ENCODE data around the gene HTT-AS. TPM values are rescaled to one million over a fixed set of nuclear protein-coding genes. Genes with fewer than 3 reads are reported as not detected.
A peak's percentile ranks its signal among the peaks of the same experiment; 100 is the strongest.

HTT-AS gene
- total RNA-seq, 1 experiment from 2014 or later = not detected

DNA sequence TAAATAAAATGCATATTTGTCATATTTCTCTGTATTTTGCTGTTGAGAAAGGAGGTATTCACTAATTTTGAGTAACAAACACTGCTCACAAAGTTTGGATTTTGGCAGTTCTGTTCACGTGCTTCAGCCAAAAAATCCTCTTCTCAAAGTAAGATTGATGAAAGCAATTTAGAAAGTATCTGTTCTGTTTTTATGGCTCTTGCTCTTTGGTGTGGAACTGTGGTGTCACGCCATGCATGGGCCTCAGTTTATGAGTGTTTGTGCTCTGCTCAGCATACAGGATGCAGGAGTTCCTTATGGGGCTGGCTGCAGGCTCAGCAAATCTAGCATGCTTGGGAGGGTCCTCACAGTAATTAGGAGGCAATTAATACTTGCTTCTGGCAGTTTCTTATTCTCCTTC, 3.5 kb upstream of the HTT-AS start:
- BruUV-seq (replicated peaks) = no TSS peak
- ChIA-PET CTCF (no interaction called here), POLR2A (no interaction called here)
- no peaks in the 10 kb centered on the region for H3K9me3 ChIP-seq
- TF ChIP-seq, protein P1, sequence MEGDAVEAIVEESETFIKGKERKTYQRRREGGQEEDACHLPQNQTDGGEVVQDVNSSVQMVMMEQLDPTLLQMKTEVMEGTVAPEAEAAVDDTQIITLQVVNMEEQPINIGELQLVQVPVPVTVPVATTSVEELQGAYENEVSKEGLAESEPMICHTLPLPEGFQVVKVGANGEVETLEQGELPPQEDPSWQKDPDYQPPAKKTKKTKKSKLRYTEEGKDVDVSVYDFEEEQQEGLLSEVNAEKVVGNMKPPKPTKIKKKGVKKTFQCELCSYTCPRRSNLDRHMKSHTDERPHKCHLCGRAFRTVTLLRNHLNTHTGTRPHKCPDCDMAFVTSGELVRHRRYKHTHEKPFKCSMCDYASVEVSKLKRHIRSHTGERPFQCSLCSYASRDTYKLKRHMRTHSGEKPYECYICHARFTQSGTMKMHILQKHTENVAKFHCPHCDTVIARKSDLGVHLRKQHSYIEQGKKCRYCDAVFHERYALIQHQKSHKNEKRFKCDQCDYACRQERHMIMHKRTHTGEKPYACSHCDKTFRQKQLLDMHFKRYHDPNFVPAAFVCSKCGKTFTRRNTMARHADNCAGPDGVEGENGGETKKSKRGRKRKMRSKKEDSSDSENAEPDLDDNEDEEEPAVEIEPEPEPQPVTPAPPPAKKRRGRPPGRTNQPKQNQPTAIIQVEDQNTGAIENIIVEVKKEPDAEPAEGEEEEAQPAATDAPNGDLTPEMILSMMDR (IDR thresholded peaks at IDR 0.05; ENCODE audit: insufficient read depth in 1 of 2, low read depth in 1 of 2, low read length in 1 of 2, severe bottlenecking in 1 of 2, unreplicated experiment in 1 of 2) = no peak
- Mint-ChIP-seq H3K27ac (ENCODE audit: unreplicated experiment) (no peak overlapping the region), H3K27me3 (ENCODE audit: insufficient read depth, unreplicated experiment) (no peaks in the 10 kb centered on the region), H3K36me3 (ENCODE audit: insufficient read depth, unreplicated experiment) (peaks cover 17% of the 10 kb centered on the region), H3K4me3 (ENCODE audit: unreplicated experiment) (no peak overlapping the region), H3K4me1 (ENCODE audit: low read depth, unreplicated experiment) (peaks cover 9% of the 10 kb centered on the region), H3K9me3 (ENCODE audit: unreplicated experiment) (no peaks in the 10 kb centered on the region)
- peaks cover 13% of the 10 kb centered on the region for H3K4me1 ChIP-seq
- no peak overlapping the region for H3K4me3 ChIP-seq (ENCODE audit: low read depth, low read length)
- H3K36me3 ChIP-seq (ENCODE audit: control insufficient read depth, insufficient read depth, low read length) = no peaks in the 10 kb centered on the region
- no peaks in the 10 kb centered on the region for H3K27me3 ChIP-seq (replicated peaks; ENCODE audit: control insufficient read depth, insufficient read depth, low read length)
- no peak for DNase-seq
- intact Hi-C loops (cut with micrococcal nuclease; ENCODE audit: unreplicated experiment) = no loop called here

DNA sequence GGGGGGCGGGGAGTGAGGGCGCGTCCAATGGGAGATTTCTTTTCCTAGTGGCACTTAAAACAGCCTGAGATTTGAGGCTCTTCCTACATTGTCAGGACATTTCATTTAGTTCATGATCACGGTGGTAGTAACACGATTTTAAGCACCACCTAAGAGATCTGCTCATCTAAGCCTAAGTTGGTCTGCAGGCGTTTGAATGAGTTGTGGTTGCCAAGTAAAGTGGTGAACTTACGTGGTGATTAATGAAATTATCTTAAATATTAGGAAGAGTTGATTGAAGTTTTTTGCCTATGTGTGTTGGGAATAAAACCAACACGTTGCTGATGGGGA, 1.3 kb upstream of the HTT-AS start:
- ChIA-PET CTCF (no interaction called here), POLR2A (no interaction called here)

GRCh38 chr4:3074846-3075651, 711 bp upstream of the HTT-AS start:
- peaks cover 13% of the 10 kb centered on the region for H3K4me1 ChIP-seq
- Mint-ChIP-seq H3K9me3 (ENCODE audit: unreplicated experiment) (no peaks in the 10 kb centered on the region), H3K36me3 (ENCODE audit: insufficient read depth, unreplicated experiment) (peaks cover 17% of the 10 kb centered on the region), H3K4me1 (ENCODE audit: low read depth, unreplicated experiment) (peaks cover 9% of the 10 kb centered on the region), H3K27me3 (ENCODE audit: insufficient read depth, unreplicated experiment) (no peaks in the 10 kb centered on the region), H3K4me3 (ENCODE audit: unreplicated experiment) (peak overlapping the region; percentile 96), H3K27ac (ENCODE audit: unreplicated experiment) (peak overlapping the region; percentile 91)
- ChIA-PET POLR2A (interaction anchor here (0.6 to 0.7 kb wide), 2 partner anchors 13 to 606 kb away, joined by 4 to 5 read pairs; partner anchors contain the start of gene RNF4), CTCF (no interaction called here)
- H3K27me3 ChIP-seq (replicated peaks; ENCODE audit: control insufficient read depth, insufficient read depth, low read length) = no peaks in the 10 kb centered on the region
- H3K9me3 ChIP-seq = no peaks in the 10 kb centered on the region
- TSS peak; percentile 91 for BruUV-seq (replicated peaks)
- intact Hi-C loops (cut with micrococcal nuclease; ENCODE audit: unreplicated experiment) = loop anchor here (1.0 kb wide), 2 partner anchors 33 to 217 kb away; no protein-coding TSS in a partner anchor
- peak; percentile 70 to 80 for DNase-seq
- H3K36me3 ChIP-seq (ENCODE audit: control insufficient read depth, insufficient read depth, low read length) = no peaks in the 10 kb centered on the region
- TF ChIP-seq, protein P1 (IDR thresholded peaks at IDR 0.05; ENCODE audit: insufficient read depth in 1 of 2, low read depth in 1 of 2, low read length in 1 of 2, severe bottlenecking in 1 of 2, unreplicated experiment in 1 of 2) = no peak
- H3K4me3 ChIP-seq (ENCODE audit: low read depth, low read length) = peak overlapping the region; percentile 94

More for the DNA sequence above, 1.3 kb upstream of the HTT-AS start:
- Histone ChIP-seq H3K4me1 (peaks cover 13% of the 10 kb centered on the region), H3K36me3 (ENCODE audit: control insufficient read depth, insufficient read depth, low read length) (no peaks in the 10 kb centered on the region), H3K9me3 (no peaks in the 10 kb centered on the region), H3K27me3 (replicated peaks; ENCODE audit: control insufficient read depth, insufficient read depth, low read length) (no peaks in the 10 kb centered on the region), H3K4me3 (ENCODE audit: low read depth, low read length) (peak overlapping the region; percentile 94)
- no peaks in the 10 kb centered on the region for H3K9me3 Mint-ChIP-seq (ENCODE audit: unreplicated experiment)
- intact Hi-C loops (cut with micrococcal nuclease; ENCODE audit: unreplicated experiment) = no loop called here
- H3K4me1 Mint-ChIP-seq (ENCODE audit: low read depth, unreplicated experiment) = peaks cover 9% of the 10 kb centered on the region
- no TSS peak for BruUV-seq (replicated peaks)
- no peak for DNase-seq
- H3K36me3 Mint-ChIP-seq (ENCODE audit: insufficient read depth, unreplicated experiment) = peaks cover 17% of the 10 kb centered on the region
- TF ChIP-seq, protein P1 (IDR thresholded peaks at IDR 0.05; ENCODE audit: insufficient read depth in 1 of 2, low read depth in 1 of 2, low read length in 1 of 2, severe bottlenecking in 1 of 2, unreplicated experiment in 1 of 2) = no peak
- H3K4me3 Mint-ChIP-seq (ENCODE audit: unreplicated experiment) = peak overlapping the region; percentile 96
- no peaks in the 10 kb centered on the region for H3K27me3 Mint-ChIP-seq (ENCODE audit: insufficient read depth, unreplicated experiment)
- H3K27ac Mint-ChIP-seq (ENCODE audit: unreplicated experiment) = peak overlapping the region; percentile 91

Measured in Caco-2 (cell line).